ENCODE measurements around the gene NXPE3.

- TF ChIP-seq CTCF (IDR thresholded peaks at IDR 0.05; ENCODE audit: insufficient read depth, low read length, poor library complexity, severe bottlenecking) (no peak), EZH2phosphoT487 (conservative IDR thresholded peaks at IDR 0.05; ENCODE audit: low read length) (no peak)
Observed at GRCh38 chr3:101859882-101860448, 81.0 kb downstream of the NXPE3 start.
